H1 (cell line): ENCODE data around the gene CAV1. TPM values are rescaled to one million over a fixed set of nuclear protein-coding genes. Genes with fewer than 3 reads are reported as not detected.

Source experiments
- CTCF ChIA-PET: fragments of 300-600 bp; sonication (Branson Sonifier 250); formaldehyde crosslinking; loops from one replicate; lab custom pipeline; 2021; ENCODE audit not compliant: partially characterized antibody; lab: Charles Lee
- POLR2A ChIA-PET: fragments of 300-600 bp; sonication (Branson Sonifier 250); formaldehyde crosslinking; loops from one replicate; lab custom pipeline; 2021; ENCODE audit warnings: inconsistent platforms; ENCODE audit not compliant: partially characterized antibody; lab: Charles Lee
- DNase-seq, 2 experiments: peaks; one replicate each; pipeline versions ENCODE4 v3.0.0 to v3.0.0-alpha.2; 2010 to 2022; ENCODE audit warnings: low spot score in 2 of 2, low read depth in 1 of 2, mixed read lengths in 1 of 2
- FAIRE-seq: peaks from 2 replicates; lab custom pipeline; 2011; peaks lifted over from hg19 to GRCh38; lab: Jason Lieb, UNC
- H2AFZ ChIP-seq: 2 replicates; pipeline ENCODE4 v1.8.1; 2012; ENCODE audit warnings: low read length, inconsistent platforms
- H2AK5ac ChIP-seq: 2 replicates; pipeline ENCODE4 v1.6.1; 2013; ENCODE audit warnings: low read depth, low read length
- H2BK120ac ChIP-seq: replicated peaks from 2 replicates; pipeline ENCODE3; 2013; ENCODE audit warnings: low read depth, low read length, inconsistent platforms
- H2BK12ac ChIP-seq: 2 replicates; pipeline ENCODE4 v1.6.1; 2013; ENCODE audit warnings: low read depth, low read length
- H2BK15ac ChIP-seq: 2 replicates; pipeline ENCODE4 v1.6.1; 2013; ENCODE audit warnings: low read length
- H2BK20ac ChIP-seq: 2 replicates; pipeline ENCODE4 v1.6.1; 2013; ENCODE audit warnings: low read length
- H2BK5ac ChIP-seq: 2 replicates; pipeline ENCODE4 v1.6.1; 2013; ENCODE audit warnings: low read depth, low read length
- H3K14ac ChIP-seq: 2 replicates; pipeline ENCODE4 v1.6.1; 2013; ENCODE audit warnings: inconsistent platforms; ENCODE audit not compliant: insufficient read length
- H3K18ac ChIP-seq: 2 replicates; pipeline ENCODE4 v1.6.1; 2013; ENCODE audit warnings: low read length; ENCODE audit errors: extremely low read depth
- H3K23ac ChIP-seq: 2 replicates; pipeline ENCODE4 v1.6.1; 2013; ENCODE audit warnings: inconsistent platforms; ENCODE audit not compliant: insufficient read length
- H3K23me2 ChIP-seq: 2 replicates; pipeline ENCODE4 v1.6.1; 2013; ENCODE audit warnings: low read depth, low read length
- H3K27ac ChIP-seq: 2 replicates; pipeline ENCODE4 v1.6.1; 2011; ENCODE audit warnings: low read depth, low read length, inconsistent platforms
- H3K27me3 ChIP-seq, 4 experiments: replicated peaks in 1 of 4; 1 replicate in 1 of 4; 2 replicates in 3 of 4; pipeline versions ENCODE4 v1.6.1 to v1.8.1; 2011 to 2013; ENCODE audit warnings: low read length in 3 of 4, mild to moderate bottlenecking in 3 of 4, inconsistent platforms in 2 of 4, mixed read lengths in 2 of 4, moderate library complexity in 1 of 4; ENCODE audit not compliant: control insufficient read depth in 3 of 4, insufficient read depth in 3 of 4; ENCODE audit errors: extremely low read depth in 1 of 4
- H3K36me3 ChIP-seq, 4 experiments: 2 replicates each; pipeline versions ENCODE4 v1.6.1 to v1.8.1; 2011 to 2013; ENCODE audit warnings: mild to moderate bottlenecking in 4 of 4, low read length in 3 of 4, moderate library complexity in 2 of 4, control low read depth in 1 of 4, inconsistent platforms in 1 of 4; ENCODE audit not compliant: insufficient read depth in 4 of 4, control insufficient read depth in 2 of 4
- H3K4ac ChIP-seq: replicated peaks from 2 replicates; pipeline ENCODE3; 2013; ENCODE audit warnings: low read length, low read depth, mixed read lengths, inconsistent platforms; ENCODE audit not compliant: insufficient read length
- H3K4me1 ChIP-seq, 4 experiments: replicated peaks in 1 of 4; 1 replicate in 1 of 4; 2 replicates in 3 of 4; pipeline versions ENCODE4 v1.6.1 to v1.8.1; 2011 to 2013; ENCODE audit warnings: low read length in 3 of 4, inconsistent platforms in 2 of 4, mixed read lengths in 1 of 4; ENCODE audit not compliant: insufficient read depth in 4 of 4, control insufficient read depth in 3 of 4
- H3K4me2 ChIP-seq, 2 experiments: 2 replicates each; pipeline versions ENCODE4 v1.6.1 to v1.8.1; 2011 to 2013; ENCODE audit warnings: low read depth in 2 of 2, low read length in 2 of 2, control low read depth in 1 of 2, inconsistent platforms in 1 of 2, mild to moderate bottlenecking in 1 of 2; ENCODE audit not compliant: insufficient read depth in 1 of 2
- H3K4me3 ChIP-seq, 4 experiments: fragments of 200-600, 300-600 bp in 1 of 4; sonication (generic), shearing (Covaris generic), sonication (Bioruptor Twin) in 1 of 4; 2 replicates each; pipeline versions ENCODE4 v1.5.1 to v1.8.1; 2011 to 2016; ENCODE audit warnings: low read length in 4 of 4, low read depth in 3 of 4, control low read depth in 2 of 4, inconsistent platforms in 2 of 4, mild to moderate bottlenecking in 2 of 4, mixed read lengths in 1 of 4, moderate library complexity in 1 of 4; ENCODE audit not compliant: insufficient read depth in 2 of 4; ENCODE audit errors: extremely low read depth in 1 of 4
- H3K56ac ChIP-seq: replicated peaks from 2 replicates; pipeline ENCODE3; 2013; ENCODE audit warnings: low read depth, mild to moderate bottlenecking, mixed read lengths, low read length, inconsistent platforms; ENCODE audit not compliant: insufficient read length
- H3K79me1 ChIP-seq: 2 replicates; pipeline ENCODE4 v1.6.1; 2013; ENCODE audit warnings: low read depth, low read length, control low read depth
- H3K79me2 ChIP-seq, 2 experiments: 2 replicates each; pipeline versions ENCODE4 v1.6.1 to v1.8.1; 2012 to 2013; ENCODE audit warnings: low read length in 2 of 2, mild to moderate bottlenecking in 2 of 2, inconsistent platforms in 1 of 2; ENCODE audit not compliant: insufficient read depth in 2 of 2, control insufficient read depth in 1 of 2
- H3K9ac ChIP-seq, 4 experiments: replicated peaks in 1 of 4; 1 replicate in 1 of 4; 2 replicates in 3 of 4; pipeline versions ENCODE4 v1.6.1 to v1.8.1; 2011 to 2013; ENCODE audit warnings: low read depth in 3 of 4, low read length in 3 of 4, control low read depth in 2 of 4, mild to moderate bottlenecking in 2 of 4, moderate library complexity in 2 of 4, inconsistent platforms in 1 of 4; ENCODE audit errors: extremely low read depth in 1 of 4
- H3K9me3 ChIP-seq, 2 experiments: 2 replicates each; pipeline versions ENCODE4 v1.6.1 to v1.8.1; 2012 to 2013; ENCODE audit warnings: mild to moderate bottlenecking in 2 of 2, moderate library complexity in 2 of 2, control low read depth in 1 of 2, inconsistent platforms in 1 of 2, low read depth in 1 of 2, low read length in 1 of 2, mixed read lengths in 1 of 2; ENCODE audit not compliant: insufficient read depth in 2 of 2
- H4K20me1 ChIP-seq, 2 experiments: replicated peaks in 1 of 2; 2 replicates each; pipeline versions ENCODE3 to v1.8.1; 2011 to 2013; ENCODE audit warnings: inconsistent platforms in 2 of 2, low read length in 2 of 2, mild to moderate bottlenecking in 1 of 2; ENCODE audit not compliant: insufficient read depth in 2 of 2, control insufficient read depth in 1 of 2
- H4K5ac ChIP-seq: 2 replicates; pipeline ENCODE4 v1.6.1; 2013; ENCODE audit warnings: low read length, low read depth, mixed read lengths, inconsistent platforms; ENCODE audit not compliant: insufficient read length
- H4K8ac ChIP-seq: 2 replicates; pipeline ENCODE4 v1.8.0; 2013; ENCODE audit warnings: mild to moderate bottlenecking, moderate library complexity, low read length, inconsistent platforms; ENCODE audit not compliant: insufficient read depth; ENCODE audit errors: extremely low read depth
- H4K91ac ChIP-seq: replicated peaks from 2 replicates; pipeline ENCODE3; 2013; ENCODE audit warnings: low read length, mixed read lengths, inconsistent platforms; ENCODE audit not compliant: insufficient read length
- ASH2L ChIP-seq: fragments of 200-600, 300-600 bp; sonication (generic); IDR thresholded peaks from one replicate; pipeline ENCODE4 v1.7.1; 2017; ENCODE audit warnings: low read length
- BACH1 ChIP-seq: IDR thresholded peaks from 2 replicates; pipeline ENCODE4 v1.6.1; 2012; ENCODE audit warnings: low read length, improper control_type of control experiment
- CHD1 ChIP-seq: IDR thresholded peaks from 2 replicates; pipeline ENCODE4 v1.6.1; 2012; ENCODE audit warnings: low read depth, low read length, improper control_type of control experiment
- EGR1 ChIP-seq: IDR thresholded peaks from 2 replicates; pipeline ENCODE4 v1.6.1; 2011; ENCODE audit warnings: low read depth, low read length, borderline replicate concordance
- EP300 ChIP-seq, 2 experiments: IDR thresholded peaks; 1 replicate in 1 of 2; 2 replicates in 1 of 2; pipeline ENCODE4 v1.6.1; 2011 to 2012; ENCODE audit warnings: low read depth in 2 of 2, low read length in 2 of 2, mild to moderate bottlenecking in 2 of 2, borderline replicate concordance in 1 of 2, inconsistent platforms in 1 of 2, moderate library complexity in 1 of 2
- JUND ChIP-seq: IDR thresholded peaks from 2 replicates; pipeline ENCODE4 v1.6.1; 2011; ENCODE audit warnings: mild to moderate bottlenecking, improper control_type of control experiment, low read length
- KDM1A ChIP-seq: fragments of 200-600, 300-600 bp; sonication (generic); IDR thresholded peaks from 2 replicates; pipeline ENCODE4 v1.7.1; 2016; ENCODE audit warnings: mild to moderate bottlenecking, low read length, borderline replicate concordance
- NANOG ChIP-seq: IDR thresholded peaks from 2 replicates; pipeline ENCODE4 v1.6.1; 2011; ENCODE audit warnings: low read length, low read depth, mild to moderate bottlenecking, inconsistent platforms; ENCODE audit not compliant: insufficient read depth, poor library complexity, severe bottlenecking
- PHF8 ChIP-seq: fragments of 200-600 bp; sonication (generic); conservative IDR thresholded peaks from 2 replicates; pipeline ENCODE4 v1.7.1; 2012; ENCODE audit warnings: low read depth, mild to moderate bottlenecking, inconsistent platforms, low read length, moderate library complexity
- RNF2 ChIP-seq: fragments of 200-900, 300-1000 bp; sonication (generic); IDR thresholded peaks from 2 replicates; pipeline ENCODE4 v1.7.1; 2016; ENCODE audit warnings: borderline replicate concordance, low read depth, mild to moderate bottlenecking, antibody characterized with exemption, low read length; ENCODE audit not compliant: poor library complexity, severe bottlenecking; ENCODE audit errors: missing control alignments
- SIX5 ChIP-seq: IDR thresholded peaks from 2 replicates; pipeline ENCODE4 v1.6.1; 2011; ENCODE audit warnings: mild to moderate bottlenecking, low read depth, low read length
- TAF1 ChIP-seq: IDR thresholded peaks from 2 replicates; pipeline ENCODE4 v1.6.1; 2011; ENCODE audit warnings: mild to moderate bottlenecking, low read depth, low read length
- polyA plus RNA-seq, 7 experiments: library from polyadenylated mRNA; depleted of rRNA in 3 of 7; stranded (reverse) in 5 of 7; unstranded in 2 of 7; fragments of >200 nt in 5 of 7; fragments of 200-250 nt in 2 of 7; gene quantifications; 1 replicate in 5 of 7; 2 replicates in 1 of 7; 4 replicates in 1 of 7; pipeline versions ENCODE4 v1.2.1 to v1.2.3, GENCODE V29; 2011 to 2013; ENCODE audit warnings: missing spikeins in 2 of 7, mixed read lengths in 2 of 7
- total RNA-seq: library from RNA; stranded (reverse); fragmentation: NEBNext Ultra II Directional; extraction: Animal tissue kit (Norgen Biotek cat#: 25700); gene quantifications from 2 replicates; pipeline ENCODE4 v1.2.1, GENCODE V29; 2021
- TF ChIP-seq, protein P1 (sequence below): IDR thresholded peaks from 2 replicates; pipeline ENCODE4 v1.6.1; 2011; ENCODE audit warnings: low read depth, mild to moderate bottlenecking, low read length; ENCODE audit not compliant: insufficient read depth

Gene CAV1
- total and polyA plus RNA-seq, 2 of the 8 experiments (the other 6 are each of a cell fraction or from before 2014, with no cell fraction given), result 16.3 to 21.8 TPM

DNA sequence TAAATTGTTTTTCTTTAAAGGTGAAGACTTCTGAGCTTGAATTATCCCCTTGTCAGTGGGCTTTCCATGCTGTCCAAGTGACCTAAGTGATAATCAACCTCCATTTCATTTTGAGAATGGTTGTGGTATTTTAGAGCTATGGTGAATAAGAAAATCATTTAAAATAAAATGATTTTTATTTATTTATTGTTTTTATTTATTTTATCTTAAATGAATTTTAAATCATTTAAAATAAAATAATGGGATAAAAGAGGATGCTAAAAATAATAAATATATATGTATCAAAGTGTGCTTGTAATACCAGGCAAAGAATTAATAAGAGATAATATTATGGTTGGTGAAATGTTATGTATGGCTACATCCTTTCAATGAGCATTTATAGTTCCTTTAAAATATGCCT is 24.5 kb downstream of the CAV1 start:
- Histone ChIP-seq H3K4me3 (no peak overlapping the region), H3K4me1 (no peaks in the 10 kb centered on the region), H2BK15ac (no peak overlapping the region), H3K14ac (no peak overlapping the region), H3K23ac (no peak overlapping the region), H3K4me2 (no peak overlapping the region), H2AFZ (no peak overlapping the region), H2BK12ac (no peak overlapping the region), H4K5ac (no peak overlapping the region), H2BK5ac (no peak overlapping the region), H3K23me2 (no peaks in the 10 kb centered on the region), H3K56ac (no peak overlapping the region), H3K79me1 (no peaks in the 10 kb centered on the region), H3K9me3 (no peaks in the 10 kb centered on the region), H4K8ac (no peak overlapping the region), H3K27me3 (no peaks in the 10 kb centered on the region), H4K20me1 (no peaks in the 10 kb centered on the region), H2BK120ac (no peak overlapping the region), H3K9ac (no peak overlapping the region), H2AK5ac (no peak overlapping the region), H3K18ac (no peak overlapping the region), H4K91ac (no peak overlapping the region), H3K79me2 (no peaks in the 10 kb centered on the region), H3K36me3 (no peaks in the 10 kb centered on the region), H3K27ac (no peak overlapping the region), H2BK20ac (no peak overlapping the region), H3K4ac (no peak overlapping the region)
- FAIRE-seq, result no peak
- ChIA-PET CTCF (no interaction called here), POLR2A (no interaction called here)
- no peak for TF ChIP-seq KDM1A
- TF ChIP-seq BACH1, result no peak
- no peak for TF ChIP-seq EP300 (IDR thresholded peaks at IDR 0.05; ENCODE audit: borderline replicate concordance in 1 of 2, low read depth in 2 of 2, low read length in 2 of 2)
- no peak for TF ChIP-seq CHD1
- no peak for TF ChIP-seq SIX5
- TF ChIP-seq, protein P1, sequence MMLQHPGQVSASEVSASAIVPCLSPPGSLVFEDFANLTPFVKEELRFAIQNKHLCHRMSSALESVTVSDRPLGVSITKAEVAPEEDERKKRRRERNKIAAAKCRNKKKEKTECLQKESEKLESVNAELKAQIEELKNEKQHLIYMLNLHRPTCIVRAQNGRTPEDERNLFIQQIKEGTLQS, result no peak
- TF ChIP-seq JUND, result no peak
- TF ChIP-seq RNF2, result no peak
- TF ChIP-seq ASH2L, result no peak
- no peak for TF ChIP-seq NANOG
- no peak for TF ChIP-seq EGR1
- no peak for TF ChIP-seq PHF8
- TF ChIP-seq TAF1, result no peak
- DNase-seq, result no peak
